HG03354 (cell line): ENCODE results near the gene SCNN1B.
"Not testable (repeated sequence)": the region's sequence is repeated elsewhere in the genome, so short reads cannot be mapped to it uniquely, and the experiment has no call there.

Experiments used
- ATAC-seq: cut with Tn5 transposase; IDR thresholded peaks from one replicate; pipeline ENCODE4 v1.9.1; 2021; ENCODE audit warnings: mild to moderate bottlenecking; ENCODE audit not compliant: unreplicated experiment, poor library complexity, severe bottlenecking

Gene SCNN1B

DNA sequence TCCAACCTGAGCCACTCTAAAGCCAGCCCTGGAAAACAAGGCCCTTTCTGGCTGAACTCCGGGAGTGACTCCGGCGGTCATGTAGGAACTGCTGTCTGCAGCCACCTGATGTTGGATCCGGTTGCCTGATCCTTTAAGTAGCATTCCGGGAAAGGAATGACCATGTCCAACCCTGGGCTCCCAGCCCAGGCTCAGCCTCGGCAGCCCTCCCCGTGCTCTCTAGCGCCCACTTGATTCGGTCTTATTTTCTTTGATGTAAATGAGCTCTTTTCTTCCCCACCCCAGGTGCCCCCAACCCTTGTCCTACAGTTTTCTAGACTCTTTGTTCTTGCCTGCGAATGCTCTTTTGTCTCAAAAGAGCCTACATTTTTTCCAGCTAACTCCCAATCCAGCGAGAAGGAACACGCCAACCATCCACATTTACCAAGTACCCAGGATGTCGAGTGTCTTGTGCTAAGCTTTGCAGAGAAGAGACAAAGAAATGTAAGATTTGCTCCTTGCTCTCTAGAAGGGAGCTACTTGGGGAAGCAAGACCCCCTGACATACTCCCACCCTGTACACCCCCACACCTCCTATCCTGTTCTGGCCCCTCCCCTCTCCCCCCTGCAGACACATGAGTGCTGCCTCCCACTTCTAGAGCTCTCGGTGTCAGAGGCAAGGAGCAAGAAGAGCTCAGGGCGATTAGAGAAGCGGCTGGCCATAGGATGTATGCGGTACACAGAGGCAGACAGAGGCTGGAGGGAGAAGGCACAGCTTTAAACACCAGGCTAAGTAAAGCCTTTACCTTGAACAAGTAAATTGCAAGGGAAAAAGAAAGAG is 97.1 kb downstream of the SCNN1B start:
- ATAC-seq, result no peak

DNA sequence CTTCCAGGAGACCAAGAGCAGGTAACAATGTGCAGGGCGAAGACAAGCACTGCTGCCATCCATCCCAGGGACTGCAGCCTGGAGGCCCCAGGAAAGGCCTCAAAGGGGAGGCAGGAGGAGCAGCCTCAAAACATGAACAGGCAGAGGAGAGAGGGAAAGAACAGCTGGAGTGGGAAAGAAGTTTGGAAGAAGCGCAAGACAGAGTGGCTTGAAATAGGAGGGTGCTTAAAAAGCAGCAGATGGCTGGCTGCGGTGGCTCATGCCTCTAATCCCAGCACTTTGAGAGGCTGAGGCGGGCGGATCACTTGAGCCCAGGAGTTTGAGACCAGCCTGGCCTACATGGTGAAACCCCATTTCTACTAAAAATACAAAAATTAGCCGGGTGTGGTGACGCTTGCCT is 98.3 kb downstream of the SCNN1B start:
- not testable (repeated sequence) for ATAC-seq

DNA sequence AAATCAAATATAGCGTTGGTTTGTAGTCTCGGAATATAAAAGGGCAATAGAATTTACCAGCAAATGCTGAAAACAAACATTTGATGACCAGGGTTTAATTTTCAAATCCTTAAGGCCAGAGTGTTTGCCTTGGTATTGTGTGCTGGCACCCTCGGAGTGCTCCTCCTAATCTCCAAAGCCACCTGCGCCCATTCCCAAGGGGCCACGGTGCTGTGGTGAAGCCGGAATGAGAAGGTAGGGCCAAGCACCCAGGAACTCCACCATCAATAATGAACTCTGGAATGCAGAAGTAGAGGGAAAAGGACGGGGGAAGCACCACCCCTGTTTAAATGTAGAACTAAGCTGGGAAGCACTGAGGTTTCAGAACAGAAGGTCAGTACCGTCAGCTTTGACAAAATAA is 99.0 kb downstream of the SCNN1B start:
- no peak for ATAC-seq

DNA sequence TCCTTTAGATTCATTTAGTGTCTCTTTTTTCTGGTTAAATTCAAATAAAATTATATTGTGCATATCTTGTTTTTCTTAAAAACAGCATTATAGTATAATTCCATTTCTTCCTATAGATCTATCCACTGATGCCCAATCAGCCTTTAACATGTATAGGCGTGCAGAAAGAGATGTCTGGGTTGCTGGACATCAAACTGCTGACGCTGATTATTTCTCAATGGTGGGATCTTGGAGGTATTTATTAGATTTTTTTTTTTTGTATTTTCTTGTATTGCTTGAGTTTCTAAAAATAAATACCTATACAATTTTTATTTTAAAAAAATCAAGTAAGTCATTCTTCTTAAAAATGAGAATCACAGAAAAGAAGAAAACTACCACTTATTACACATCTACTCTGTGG is 100.0 kb downstream of the SCNN1B start:
- no peak for ATAC-seq

DNA sequence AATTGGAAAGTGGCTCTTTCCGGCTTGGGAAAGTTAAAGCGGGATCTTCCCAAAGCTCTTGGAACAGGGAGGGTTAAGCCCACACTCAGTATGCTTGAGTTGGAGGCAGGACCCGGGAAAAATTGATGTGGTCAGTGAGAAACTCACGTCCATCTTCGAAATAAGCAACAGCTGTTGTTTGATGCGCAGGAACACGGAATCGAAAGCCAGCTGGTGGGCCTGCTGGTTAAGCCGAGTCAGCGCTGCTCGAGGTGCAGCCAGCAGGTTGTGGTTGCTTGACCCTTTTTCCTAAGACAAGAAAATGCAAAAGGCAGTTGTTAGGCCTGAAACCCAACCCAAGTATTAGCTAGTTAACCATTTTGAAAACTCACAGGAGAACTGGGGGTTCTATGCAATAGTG is 101.4 kb downstream of the SCNN1B start:
- no peak for ATAC-seq

DNA sequence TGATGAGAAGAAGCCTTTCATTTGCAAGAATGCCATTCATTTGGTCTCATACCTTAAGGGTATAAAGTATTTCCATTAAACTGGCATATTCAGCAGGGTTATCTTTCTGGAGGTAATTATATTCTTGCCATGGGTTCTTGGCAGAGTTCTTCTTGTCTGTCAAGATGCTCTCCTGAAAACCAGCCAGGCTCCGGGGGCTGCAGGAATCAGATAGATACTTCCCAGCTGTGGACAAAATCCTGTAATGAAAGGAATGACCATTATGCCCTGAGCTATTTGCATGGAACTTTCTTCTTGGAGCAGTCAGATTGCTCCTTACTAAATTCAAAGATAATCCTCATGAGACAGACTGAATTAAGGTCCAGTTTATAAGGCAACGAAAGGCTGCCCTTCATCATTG is 103.9 kb downstream of the SCNN1B start:
- ATAC-seq, result no peak

DNA sequence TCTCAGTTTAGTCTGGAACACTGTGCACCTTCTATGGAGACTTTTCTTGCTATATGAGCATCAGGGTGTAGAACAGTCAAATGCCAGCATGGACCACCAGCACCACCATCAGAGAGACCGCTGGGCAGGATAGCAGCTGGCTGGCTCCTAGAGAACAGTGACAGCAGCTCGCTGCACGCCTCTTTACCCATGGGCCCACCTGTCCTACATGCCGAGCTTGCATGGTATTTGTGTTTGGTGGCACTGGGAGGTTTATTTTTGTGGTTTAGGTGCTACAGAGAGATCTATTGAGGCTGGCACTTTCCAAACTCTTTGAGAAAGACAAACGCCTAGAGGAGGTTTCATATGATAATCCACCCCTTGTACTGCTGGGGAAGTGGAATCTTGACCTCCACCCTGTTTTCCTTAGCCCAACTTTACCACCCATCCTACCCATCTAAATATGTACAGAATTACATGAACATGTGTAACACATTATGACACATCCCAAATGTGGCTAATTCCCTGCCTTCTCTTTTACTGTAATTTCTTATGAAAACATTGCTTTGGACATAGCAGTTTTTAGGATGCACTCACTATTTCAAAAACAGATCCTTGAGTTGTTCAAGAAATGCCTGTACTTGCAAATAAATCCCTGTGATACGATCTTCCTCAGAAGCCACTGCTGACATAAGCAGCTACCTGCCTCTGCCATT is 104.6 kb downstream of the SCNN1B start:
- ATAC-seq, result no peak

DNA sequence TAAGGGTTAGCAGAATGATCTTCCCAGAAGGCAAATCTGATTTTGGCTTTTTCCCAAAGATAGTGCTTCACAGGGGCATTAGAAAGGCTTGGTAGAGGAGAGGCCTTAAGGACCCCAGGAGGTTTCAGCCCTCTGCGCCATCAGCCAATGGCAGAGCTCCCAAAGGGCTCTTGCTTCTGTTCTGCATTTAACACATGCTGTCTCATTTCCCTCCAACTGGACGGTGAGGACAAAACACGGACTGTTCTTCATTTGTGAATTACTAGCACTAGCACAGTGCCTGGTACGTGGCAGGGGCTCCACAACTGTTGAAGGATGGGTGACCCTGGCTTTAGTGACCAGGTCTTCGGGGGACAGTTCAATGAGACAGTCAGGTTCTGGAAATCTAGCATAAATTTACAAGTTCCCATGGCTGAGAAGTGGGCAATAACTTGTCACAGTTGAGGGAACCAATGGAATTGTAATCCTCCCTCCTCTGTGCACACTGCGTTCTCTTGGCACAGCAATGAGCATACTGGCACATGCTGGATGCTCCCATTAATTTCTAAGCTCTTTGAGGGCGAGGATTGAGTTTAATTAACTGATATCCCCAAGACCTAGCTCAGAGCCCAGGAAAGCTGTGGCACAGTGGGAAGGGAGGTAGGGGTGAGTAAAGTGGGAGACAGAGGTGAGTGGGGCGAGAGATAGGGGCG is 105.5 kb downstream of the SCNN1B start:
- ATAC-seq, result no peak

DNA sequence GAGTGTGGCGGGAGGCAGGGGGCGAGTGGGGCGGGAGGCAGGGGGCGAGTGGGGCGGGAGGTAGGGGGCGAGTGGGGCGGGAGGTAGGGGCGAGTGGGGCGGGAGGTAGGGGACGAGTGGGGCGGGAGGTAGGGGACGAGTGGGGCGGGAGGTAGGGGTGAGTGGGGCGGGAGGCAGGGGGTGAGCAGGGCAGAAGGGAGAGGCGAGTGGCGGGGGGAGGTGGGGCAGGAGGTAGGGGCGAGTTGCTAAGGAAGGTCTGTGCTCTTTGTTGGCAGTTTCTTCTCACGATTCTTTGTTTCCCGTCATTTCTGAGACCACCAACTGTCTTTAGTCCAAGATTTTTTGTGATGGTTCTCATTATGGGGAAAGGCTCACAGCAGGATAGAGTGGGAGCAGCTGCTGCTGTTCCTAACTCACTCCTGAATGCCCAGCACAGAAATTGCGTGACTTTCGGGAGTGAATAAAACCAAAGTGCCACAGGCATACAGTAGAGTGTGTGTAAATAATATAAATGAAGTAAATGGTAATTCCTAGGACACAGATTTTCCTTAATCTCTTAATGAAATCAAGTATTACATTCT is 106.2 kb downstream of the SCNN1B start:
- no peak for ATAC-seq

DNA sequence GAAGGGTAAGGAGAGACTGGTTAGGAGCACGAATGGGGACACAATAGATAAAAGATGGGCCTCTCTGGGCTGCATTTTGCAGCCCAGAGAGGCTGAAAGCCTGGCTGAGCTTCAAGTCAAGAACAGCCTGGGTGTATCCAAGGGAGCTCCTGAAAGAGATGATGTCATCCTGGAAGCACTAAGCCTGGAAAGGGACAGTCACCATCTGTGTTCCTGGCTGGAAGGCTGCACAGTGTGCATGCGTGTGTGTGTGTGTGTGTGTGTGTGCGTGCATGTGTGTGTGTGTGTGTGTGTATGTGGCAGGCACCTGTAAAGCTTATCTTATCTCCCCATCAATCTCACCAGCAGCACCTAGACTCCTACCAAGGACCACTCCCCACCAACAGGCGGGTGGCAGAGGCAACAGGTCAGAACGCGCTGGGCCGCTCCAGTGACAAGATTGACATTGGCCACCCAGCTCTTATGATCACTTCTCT is 106.8 kb downstream of the SCNN1B start:
- ATAC-seq, result no peak

DNA sequence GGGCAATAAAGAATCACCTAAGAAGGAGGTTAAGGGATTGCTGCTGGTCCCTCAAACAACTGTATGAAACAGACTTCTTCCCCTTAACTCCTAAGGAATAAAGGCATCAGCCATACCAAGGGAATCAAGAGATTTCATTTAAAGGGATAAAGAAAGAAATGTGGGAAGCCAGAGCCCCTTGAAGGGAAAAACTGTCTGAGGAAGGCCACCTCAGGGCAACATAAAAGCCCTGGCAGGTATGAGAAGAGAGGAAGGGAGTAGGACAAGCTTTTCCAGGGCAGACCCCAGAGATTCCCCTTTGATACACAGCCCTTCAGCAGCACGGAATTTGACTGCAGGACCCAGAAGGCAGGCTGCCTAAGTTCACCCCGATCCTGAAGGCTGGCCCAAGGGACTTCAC is 107.4 kb downstream of the SCNN1B start:
- ATAC-seq, result no peak

DNA sequence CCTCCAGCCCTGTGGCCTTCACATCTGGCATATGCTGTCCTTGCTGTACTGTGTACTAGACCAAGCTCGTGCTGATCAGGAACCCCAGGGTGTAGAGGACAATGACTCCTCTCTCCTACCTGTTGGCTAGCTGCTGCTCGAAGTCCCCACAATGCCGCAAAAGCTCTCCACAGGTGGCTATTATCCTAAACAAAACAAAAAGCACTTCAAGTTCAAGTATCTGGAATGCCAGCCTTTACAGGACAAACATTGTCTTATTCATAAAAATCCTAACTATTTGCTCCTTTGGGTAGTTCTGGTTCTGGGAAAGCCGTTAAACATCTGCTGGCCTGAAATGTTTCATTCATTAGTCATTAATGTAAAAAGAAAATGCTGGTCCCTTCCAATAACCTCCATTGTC is 108.1 kb downstream of the SCNN1B start:
- no peak for ATAC-seq

DNA sequence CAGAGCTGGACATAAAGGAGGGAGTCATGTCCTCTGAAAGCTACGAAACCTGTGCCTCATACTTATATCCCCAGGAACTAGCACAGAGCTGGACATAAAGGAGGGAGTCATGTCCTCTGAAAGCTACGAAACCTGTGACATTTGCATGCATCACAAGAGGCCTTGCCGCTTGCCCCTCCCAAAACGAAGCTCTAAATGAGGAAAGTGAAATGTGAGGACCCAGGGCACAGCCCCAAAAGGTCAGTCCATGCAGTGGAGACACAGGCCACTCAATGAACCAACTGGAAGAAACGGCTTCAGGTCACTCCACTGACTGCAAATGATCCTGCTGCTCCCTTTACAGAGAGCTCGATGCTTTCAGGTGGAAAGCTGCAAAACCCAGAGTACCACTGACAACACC is 112.6 kb downstream of the SCNN1B start:
- no peak for ATAC-seq

DNA sequence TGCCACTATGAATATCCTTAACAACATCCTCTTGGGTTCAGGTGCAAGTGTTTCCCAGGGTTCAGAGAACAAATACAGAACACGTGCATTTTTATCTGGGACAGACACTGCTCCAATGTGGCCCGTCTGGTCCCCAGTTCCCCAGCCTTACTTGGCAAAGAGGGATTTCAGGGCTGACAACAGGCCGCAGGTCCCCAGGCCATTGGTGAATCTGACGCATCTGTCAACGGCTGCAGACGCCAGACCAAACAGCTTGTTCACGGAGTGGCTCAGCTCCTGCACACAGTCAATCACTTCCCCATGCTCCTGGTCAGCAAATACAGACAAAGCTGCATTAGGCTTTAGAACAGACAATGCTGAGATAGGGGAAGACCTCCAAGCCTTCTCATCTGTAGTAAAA is 114.7 kb downstream of the SCNN1B start:
- no peak for ATAC-seq

DNA sequence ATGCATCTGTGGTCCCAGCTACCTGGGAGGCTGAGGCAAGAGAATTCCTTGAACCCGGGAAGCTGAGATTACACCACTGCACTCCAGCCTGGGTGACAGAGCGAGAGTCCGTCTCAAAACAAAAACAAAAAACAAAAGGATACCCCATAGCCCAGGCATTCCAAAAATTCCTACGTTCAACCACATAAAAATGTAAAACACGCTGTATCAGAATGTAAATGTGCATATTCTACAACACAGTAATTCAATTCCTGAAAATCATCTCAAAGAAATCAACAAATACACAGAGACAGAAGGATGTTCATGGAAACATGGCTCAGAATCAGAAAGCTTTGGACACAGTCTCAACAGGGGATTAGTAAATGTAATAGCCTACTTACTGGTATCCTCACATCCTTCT is 117.9 kb downstream of the SCNN1B start:
- ATAC-seq, result no peak

DNA sequence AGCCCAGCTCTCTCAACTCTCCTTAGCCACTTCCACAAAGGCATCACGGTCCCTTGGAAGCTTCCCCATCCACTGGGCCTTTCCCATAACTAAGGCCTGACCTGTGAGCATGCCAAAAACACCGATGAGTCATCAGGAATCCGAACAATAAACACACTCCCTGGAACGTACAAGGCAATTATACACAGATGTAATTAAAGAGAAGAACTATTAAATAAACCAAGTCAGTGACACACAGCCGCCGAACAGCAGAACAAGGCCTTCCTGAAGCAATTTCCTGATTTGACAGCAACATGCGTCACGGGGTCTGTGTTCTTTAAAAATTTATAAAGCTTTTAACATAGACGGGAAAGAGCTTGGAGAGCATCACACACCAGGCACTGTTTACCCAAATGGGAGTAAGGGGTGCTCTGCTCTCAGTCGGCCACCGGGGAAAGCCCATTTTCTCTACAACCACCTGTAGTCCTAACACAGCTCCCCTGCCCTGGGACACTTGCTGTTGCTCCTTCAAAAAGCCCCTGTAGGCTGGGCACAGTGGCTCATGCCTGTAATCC is 121.5 kb downstream of the SCNN1B start:
- ATAC-seq, result no peak

DNA sequence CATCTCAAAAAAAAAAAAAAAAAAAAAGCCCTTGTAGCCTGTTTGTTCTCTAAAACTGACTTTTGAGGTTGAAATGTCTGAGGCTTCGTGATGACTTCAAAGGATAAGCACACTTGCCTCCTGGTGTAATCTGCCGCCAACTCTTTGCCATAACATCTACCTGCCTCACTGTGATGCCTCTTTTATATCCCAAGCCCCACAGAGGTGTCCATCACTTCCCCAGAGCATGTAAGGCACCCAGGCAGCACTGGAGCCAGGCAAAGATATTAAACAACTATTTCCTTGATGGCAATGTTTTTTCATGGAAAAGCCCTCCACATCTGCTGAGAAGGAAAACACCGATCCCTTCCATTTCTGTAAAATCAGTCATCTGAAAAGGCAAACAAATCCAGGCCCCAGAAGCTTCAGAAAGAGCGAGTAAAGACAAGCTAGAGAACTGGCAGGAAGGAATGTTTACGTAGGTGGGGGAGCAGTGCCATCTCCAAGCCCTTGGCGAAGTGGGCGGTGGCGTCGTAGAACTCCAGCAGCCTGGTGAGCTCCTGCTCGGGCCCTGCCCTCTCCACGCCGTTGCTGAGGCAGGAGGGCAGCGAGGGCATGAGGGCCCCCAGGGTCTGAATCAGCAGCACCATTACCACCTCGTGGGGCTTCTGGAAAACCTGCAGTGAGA is 122.3 kb downstream of the SCNN1B start:
- ATAC-seq, result no peak

DNA sequence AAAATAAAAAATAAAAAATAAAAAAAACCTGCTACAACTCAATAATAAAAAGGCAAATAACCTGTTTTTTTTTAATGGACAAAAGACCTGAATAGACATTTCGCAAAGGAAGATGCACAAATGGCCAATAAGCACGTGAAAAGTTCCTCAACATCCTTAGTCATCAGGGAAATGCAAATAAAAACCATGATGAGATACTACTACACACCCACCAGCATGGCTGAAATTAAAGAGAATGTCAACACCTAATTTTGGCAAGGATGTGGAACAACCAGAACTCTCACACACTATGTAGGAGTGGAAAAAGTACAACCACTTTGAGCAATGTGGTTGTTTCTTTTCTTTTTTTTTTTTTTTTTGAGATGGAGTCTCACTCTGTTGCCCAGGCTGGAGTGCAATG is 126.2 kb downstream of the SCNN1B start:
- no peak for ATAC-seq
